Measurements from ENCODE around the gene SLC9A4.

- no peak for TF ChIP-seq EP300 (conservative IDR thresholded peaks at IDR 0.05; ENCODE audit: poor library complexity, severe bottlenecking)
- no peak for TF ChIP-seq EZH2 (IDR thresholded peaks at IDR 0.05; ENCODE audit: borderline replicate concordance, insufficient read depth, low read length, poor library complexity, severe bottlenecking)
- TF ChIP-seq CTCF (IDR thresholded peaks at IDR 0.05; ENCODE audit: poor library complexity, severe bottlenecking) = no peak
- no peak for TF ChIP-seq SMC3 (conservative IDR thresholded peaks at IDR 0.05; ENCODE audit: poor library complexity)
- no peak for TF ChIP-seq POLR2AphosphoS5 (IDR thresholded peaks at IDR 0.05)
These were observed 50.6 kb downstream of the SLC9A4 start for GRCh38 chr2:102523651-102524050.
